ENCODE measurements around the gene FBXW4.

FBXW4 gene

DNA sequence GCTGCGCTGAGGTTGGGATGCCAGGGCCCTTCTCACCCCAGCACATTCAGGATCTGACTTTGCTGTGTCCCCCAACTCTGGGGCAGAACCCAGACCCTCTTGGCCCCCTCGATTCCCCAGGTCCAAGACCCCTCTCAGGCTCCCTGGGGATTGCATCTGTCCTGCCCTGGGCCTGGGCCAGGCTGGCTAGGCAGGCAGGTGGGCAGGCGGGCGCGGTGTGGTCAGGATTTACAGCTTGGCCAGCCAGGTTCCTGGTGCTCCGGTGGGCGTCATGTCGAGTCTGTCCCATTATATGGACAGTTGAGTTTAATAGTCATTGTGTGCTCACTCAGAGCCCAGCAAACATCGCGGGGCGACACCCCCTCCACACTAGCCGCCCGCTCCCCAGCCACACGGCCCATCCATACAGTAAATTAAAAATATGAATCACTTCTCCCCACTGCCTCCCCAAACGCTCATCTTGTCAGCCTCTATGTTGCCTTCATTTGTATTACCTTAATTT is 130.4 kb downstream of the FBXW4 start:
- no peak for DNase-seq

DNA sequence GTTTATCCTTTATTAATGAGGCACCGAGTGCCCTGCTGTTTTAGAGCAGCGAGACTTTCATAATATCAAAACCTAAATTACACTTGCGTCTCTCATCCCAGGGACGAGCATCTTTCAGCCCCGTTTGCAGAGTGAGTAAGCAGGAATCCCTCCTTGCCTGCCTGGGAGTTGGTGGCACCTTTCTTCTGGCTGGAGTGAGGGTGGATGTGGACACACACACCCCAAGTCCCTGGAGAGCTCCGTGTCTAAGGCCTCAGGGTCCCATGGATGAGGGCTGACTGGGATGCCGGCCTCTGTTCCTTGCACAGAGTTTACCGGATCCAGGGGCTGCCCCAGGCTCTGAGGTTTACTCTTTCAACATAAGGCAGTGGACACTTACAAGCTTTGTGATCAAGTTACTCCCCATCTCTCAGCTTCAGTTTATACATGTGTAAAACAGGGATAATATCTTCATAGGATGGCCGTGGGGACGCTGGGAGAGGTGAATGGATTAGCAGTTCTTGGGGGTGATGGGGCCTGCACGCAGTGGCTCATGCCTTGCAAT is 131.4 kb downstream of the FBXW4 start:
- DNase-seq = no peak

DNA sequence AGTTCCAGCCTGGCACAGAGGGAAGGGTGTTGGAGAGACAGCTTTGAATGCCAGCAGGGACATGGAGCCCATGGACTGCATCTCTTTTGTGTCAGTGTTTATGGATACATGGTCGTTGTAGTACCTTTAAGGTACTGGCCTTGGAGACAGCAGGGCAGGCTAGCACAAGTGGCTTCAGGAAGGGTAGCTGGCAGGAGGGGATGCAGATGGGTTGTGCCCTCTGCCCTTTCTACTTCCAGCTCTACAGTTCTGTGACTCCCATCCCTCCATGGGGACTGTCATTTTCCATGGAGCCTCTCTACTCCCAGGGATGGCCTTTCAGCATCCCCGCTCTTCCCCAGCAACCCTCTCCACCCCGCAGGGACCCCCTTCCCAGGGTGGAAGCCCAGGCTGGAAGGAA is 132.0 kb downstream of the FBXW4 start:
- no peak for DNase-seq

DNA sequence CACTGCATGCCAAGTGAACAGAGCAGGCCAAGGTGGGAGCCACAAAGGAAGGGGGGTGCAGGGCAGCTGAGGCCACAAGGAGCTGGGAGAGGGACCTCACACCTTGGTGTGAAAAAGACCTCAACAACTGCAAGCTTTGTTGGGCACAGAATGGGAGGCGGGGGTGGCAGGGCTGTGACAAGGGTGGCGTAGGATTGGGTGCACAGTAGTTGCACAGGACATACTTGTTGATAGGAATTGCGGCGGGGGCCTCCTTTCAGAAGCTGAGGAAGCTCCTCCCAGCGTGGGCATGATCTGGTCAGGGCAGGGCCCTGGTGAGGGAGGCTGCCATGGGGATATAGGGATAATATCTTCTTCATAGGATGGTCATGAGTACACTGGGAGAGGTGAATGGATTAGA is 132.7 kb downstream of the FBXW4 start:
- DNase-seq = no peak

DNA sequence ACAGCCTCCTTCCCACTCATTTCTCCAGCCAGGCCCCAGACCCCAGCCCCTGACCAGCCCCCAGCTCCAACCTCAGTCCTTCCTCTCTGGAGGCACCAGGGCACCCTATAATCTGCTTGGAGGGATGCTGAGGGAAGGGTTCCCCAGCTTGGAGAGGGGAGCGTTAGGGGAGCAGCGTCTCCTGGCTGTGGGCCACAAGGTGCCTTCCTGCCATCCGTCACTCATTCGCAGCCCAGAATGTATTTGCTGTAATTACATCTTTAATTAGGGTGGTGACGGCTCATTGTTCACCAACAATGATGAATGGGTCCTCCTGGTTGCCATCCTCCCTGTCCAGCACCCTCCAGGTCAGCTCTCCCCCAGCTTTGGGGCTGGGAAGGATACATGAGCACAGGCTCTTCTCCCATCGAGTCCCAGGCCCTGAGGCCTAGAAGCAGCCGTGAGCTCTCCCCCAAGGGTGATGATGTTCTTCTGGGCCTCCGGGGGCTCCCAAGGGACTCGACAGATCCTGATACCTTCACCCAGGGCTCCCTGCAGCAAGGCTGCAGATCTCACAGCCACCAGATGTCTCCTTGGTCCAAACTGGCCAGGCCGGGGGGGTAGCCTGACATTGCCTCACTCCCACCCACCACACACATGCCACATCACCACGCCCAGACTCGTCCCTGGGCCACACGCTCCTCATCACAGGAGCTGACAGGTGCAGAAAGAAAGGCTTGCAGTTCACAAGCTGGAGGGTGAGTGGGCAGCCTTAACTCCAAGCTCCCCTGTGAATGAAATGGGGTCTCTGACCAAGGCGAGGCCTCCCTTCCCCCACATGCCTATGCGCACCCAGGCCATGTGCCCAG is 133.7 kb downstream of the FBXW4 start:
- no peak for DNase-seq

Measured in activated CD8-positive, alpha-beta memory T cell treated with anti-CD3 and anti-CD28 coated beads, Interleukin-2, amount 50 U/mL, for 4 hours (primary cell).